ENCODE data around the gene CCNB3.

The CCNB3 gene

DNA sequence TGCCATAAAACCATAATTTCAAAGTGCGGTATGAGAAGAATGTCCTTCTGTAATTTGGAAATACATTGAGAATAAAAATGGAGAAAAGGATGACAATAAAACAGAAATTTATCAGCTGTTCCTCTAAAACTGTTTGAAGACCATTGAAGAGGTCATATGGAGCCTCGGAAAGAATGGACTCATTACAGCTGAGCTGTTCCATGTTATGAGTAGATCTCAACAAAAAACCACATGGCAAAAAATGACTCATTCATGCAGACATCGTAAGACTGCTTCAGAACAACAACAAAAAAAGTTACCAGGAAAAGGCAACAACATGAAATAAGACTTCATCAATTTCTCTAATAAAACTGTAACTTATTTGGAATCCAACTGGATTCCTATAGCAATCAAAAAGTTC lies 43.4 kb upstream of the CCNB3 start:
- Histone ChIP-seq H3K36me3 (ENCODE audit: low read length) (no peaks in the 10 kb centered on the region), H3K4me3 (ENCODE audit: insufficient read depth, low read length, poor library complexity, severe bottlenecking) (no peak overlapping the region), H3K9me2 (replicated peaks; ENCODE audit: insufficient read depth, low read length) (no peaks in the 10 kb centered on the region), H3K9ac (ENCODE audit: low read length) (no peak overlapping the region), H3K27ac (ENCODE audit: low read depth, low read length) (no peak overlapping the region), H3K27me3 (ENCODE audit: low read length) (no peaks in the 10 kb centered on the region), H4K20me1 (ENCODE audit: low read depth, low read length) (no peaks in the 10 kb centered on the region), H3K79me2 (ENCODE audit: insufficient read depth, low read length) (no peaks in the 10 kb centered on the region), H3K4me2 (ENCODE audit: low read depth, low read length, poor library complexity, severe bottlenecking) (no peak overlapping the region), H3F3A (ENCODE audit: insufficient read depth) (no peaks in the 10 kb centered on the region), H3K9me3 (ENCODE audit: insufficient read depth, low read length) (no peaks in the 10 kb centered on the region), H2AFZ (ENCODE audit: low read depth, low read length, severe bottlenecking) (no peak overlapping the region)
- TF ChIP-seq EZH2phosphoT487 (conservative IDR thresholded peaks at IDR 0.05; ENCODE audit: low read length): no peak

DNA sequence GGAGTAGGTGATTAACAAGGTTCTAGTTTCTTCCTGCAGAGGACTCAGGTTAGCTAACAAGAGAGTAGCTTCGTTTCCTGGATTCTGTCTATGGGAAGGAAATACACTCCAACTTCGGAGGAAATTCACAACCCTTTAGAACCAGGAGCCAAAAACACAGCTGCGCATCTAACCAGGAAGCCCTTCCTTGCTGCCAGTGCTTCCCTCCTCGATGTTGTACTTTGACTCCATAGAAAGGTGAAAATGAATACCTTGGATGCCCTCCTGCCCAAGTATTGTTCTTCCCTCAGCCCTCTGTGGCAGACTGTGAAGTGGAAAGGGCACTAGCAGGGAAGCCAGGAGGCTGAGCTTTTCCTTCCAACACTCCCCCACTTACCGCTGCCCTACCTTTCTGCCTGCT lies 38.8 kb upstream of the CCNB3 start:
- Histone ChIP-seq H3K9me3 (ENCODE audit: insufficient read depth, low read length) (no peaks in the 10 kb centered on the region), H3K27me3 (ENCODE audit: low read length) (no peaks in the 10 kb centered on the region), H3K36me3 (ENCODE audit: low read length) (no peaks in the 10 kb centered on the region), H3K27ac (ENCODE audit: low read depth, low read length) (no peak overlapping the region), H3K4me2 (ENCODE audit: low read depth, low read length, poor library complexity, severe bottlenecking) (no peak overlapping the region), H3K9me2 (replicated peaks; ENCODE audit: insufficient read depth, low read length) (no peaks in the 10 kb centered on the region), H3K79me2 (ENCODE audit: insufficient read depth, low read length) (no peaks in the 10 kb centered on the region), H3K9ac (ENCODE audit: low read length) (no peak overlapping the region), H3K4me3 (ENCODE audit: insufficient read depth, low read length, poor library complexity, severe bottlenecking) (no peak overlapping the region), H3F3A (ENCODE audit: insufficient read depth) (no peaks in the 10 kb centered on the region), H4K20me1 (ENCODE audit: low read depth, low read length) (no peaks in the 10 kb centered on the region), H2AFZ (ENCODE audit: low read depth, low read length, severe bottlenecking) (no peak overlapping the region)
- TF ChIP-seq EZH2phosphoT487 (conservative IDR thresholded peaks at IDR 0.05; ENCODE audit: low read length): no peak
- TF ChIP-seq, protein P1, sequence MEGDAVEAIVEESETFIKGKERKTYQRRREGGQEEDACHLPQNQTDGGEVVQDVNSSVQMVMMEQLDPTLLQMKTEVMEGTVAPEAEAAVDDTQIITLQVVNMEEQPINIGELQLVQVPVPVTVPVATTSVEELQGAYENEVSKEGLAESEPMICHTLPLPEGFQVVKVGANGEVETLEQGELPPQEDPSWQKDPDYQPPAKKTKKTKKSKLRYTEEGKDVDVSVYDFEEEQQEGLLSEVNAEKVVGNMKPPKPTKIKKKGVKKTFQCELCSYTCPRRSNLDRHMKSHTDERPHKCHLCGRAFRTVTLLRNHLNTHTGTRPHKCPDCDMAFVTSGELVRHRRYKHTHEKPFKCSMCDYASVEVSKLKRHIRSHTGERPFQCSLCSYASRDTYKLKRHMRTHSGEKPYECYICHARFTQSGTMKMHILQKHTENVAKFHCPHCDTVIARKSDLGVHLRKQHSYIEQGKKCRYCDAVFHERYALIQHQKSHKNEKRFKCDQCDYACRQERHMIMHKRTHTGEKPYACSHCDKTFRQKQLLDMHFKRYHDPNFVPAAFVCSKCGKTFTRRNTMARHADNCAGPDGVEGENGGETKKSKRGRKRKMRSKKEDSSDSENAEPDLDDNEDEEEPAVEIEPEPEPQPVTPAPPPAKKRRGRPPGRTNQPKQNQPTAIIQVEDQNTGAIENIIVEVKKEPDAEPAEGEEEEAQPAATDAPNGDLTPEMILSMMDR (IDR thresholded peaks at IDR 0.05; ENCODE audit: insufficient read depth, low read length, poor library complexity, severe bottlenecking): no peak

DNA sequence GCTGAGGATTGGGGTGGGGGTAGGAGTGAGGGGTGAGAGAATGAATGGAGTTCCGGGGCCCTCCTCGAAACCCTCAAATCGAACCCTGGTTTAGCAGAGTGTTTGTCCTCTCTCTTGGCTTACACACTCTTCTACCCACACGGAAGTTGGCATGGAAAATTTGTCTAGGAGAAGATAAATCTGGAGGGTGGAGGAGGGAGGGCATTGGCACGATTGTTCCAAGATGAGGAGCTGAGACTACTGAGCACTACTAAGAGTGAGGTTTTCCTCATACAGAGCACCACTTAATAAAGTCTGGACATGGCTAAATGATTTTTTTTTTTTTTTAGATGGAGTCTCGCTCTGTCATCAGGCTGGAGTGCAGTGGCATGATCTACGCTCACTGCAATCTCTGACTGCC lies 37.2 kb upstream of the CCNB3 start:
- no peaks in the 10 kb centered on the region for H3F3A ChIP-seq (ENCODE audit: insufficient read depth)
- H3K27me3 ChIP-seq (ENCODE audit: low read length): no peaks in the 10 kb centered on the region
- H4K20me1 ChIP-seq (ENCODE audit: low read depth, low read length): no peaks in the 10 kb centered on the region
- no peak overlapping the region for H3K27ac ChIP-seq (ENCODE audit: low read depth, low read length)
- H3K79me2 ChIP-seq (ENCODE audit: insufficient read depth, low read length): no peaks in the 10 kb centered on the region
- no peaks in the 10 kb centered on the region for H3K36me3 ChIP-seq (ENCODE audit: low read length)
- no peak overlapping the region for H3K4me2 ChIP-seq (ENCODE audit: low read depth, low read length, poor library complexity, severe bottlenecking)
- no peak overlapping the region for H3K4me3 ChIP-seq (ENCODE audit: insufficient read depth, low read length, poor library complexity, severe bottlenecking)
- TF ChIP-seq, protein P1 (IDR thresholded peaks at IDR 0.05; ENCODE audit: insufficient read depth, low read length, poor library complexity, severe bottlenecking): no peak
- TF ChIP-seq EZH2phosphoT487 (conservative IDR thresholded peaks at IDR 0.05; ENCODE audit: low read length): no peak
- no peaks in the 10 kb centered on the region for H3K9me2 ChIP-seq (replicated peaks; ENCODE audit: insufficient read depth, low read length)
- H3K9me3 ChIP-seq (ENCODE audit: insufficient read depth, low read length): no peaks in the 10 kb centered on the region
- H2AFZ ChIP-seq (ENCODE audit: low read depth, low read length, severe bottlenecking): no peak overlapping the region
- no peak overlapping the region for H3K9ac ChIP-seq (ENCODE audit: low read length)

DNA sequence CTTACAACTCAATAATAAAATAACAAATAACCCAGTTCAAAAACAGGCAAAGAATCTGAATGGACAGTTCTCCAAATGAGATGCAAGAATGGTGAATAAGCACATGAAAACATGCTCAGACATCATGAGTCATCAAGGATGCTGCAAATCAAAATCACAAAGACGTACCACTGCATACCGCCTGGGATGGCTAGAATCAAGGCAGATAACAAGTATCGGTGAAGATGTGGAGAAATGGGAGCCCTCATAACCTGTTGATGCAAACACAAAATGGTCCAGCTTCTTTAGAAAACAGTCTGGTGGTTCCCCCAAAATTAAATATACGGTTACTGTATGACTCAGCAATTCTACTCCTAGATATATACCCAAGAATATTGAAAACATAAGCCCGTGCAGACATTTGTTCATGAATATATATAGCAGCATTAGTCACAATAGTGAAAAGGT lies 36.3 kb upstream of the CCNB3 start:
- no peaks in the 10 kb centered on the region for H3F3A ChIP-seq (ENCODE audit: insufficient read depth)
- no peak overlapping the region for H2AFZ ChIP-seq (ENCODE audit: low read depth, low read length, severe bottlenecking)
- no peaks in the 10 kb centered on the region for H3K9me3 ChIP-seq (ENCODE audit: insufficient read depth, low read length)
- no peak overlapping the region for H3K4me2 ChIP-seq (ENCODE audit: low read depth, low read length, poor library complexity, severe bottlenecking)
- H3K9me2 ChIP-seq (replicated peaks; ENCODE audit: insufficient read depth, low read length): no peaks in the 10 kb centered on the region
- no peak overlapping the region for H3K4me3 ChIP-seq (ENCODE audit: insufficient read depth, low read length, poor library complexity, severe bottlenecking)
- no peak overlapping the region for H3K9ac ChIP-seq (ENCODE audit: low read length)
- no peak overlapping the region for H3K27ac ChIP-seq (ENCODE audit: low read depth, low read length)
- H3K79me2 ChIP-seq (ENCODE audit: insufficient read depth, low read length): no peaks in the 10 kb centered on the region
- H3K27me3 ChIP-seq (ENCODE audit: low read length): no peaks in the 10 kb centered on the region
- no peaks in the 10 kb centered on the region for H4K20me1 ChIP-seq (ENCODE audit: low read depth, low read length)
- TF ChIP-seq, protein P1 (IDR thresholded peaks at IDR 0.05; ENCODE audit: insufficient read depth, low read length, poor library complexity, severe bottlenecking): no peak
- TF ChIP-seq EZH2phosphoT487 (conservative IDR thresholded peaks at IDR 0.05; ENCODE audit: low read length): no peak
- H3K36me3 ChIP-seq (ENCODE audit: low read length): no peaks in the 10 kb centered on the region

Data from SU-DHL-6 (cell line).